GM12878 (cell line): ENCODE measurements around the gene SLC9C2. TPM values are rescaled to one million over a fixed set of nuclear protein-coding genes. Genes with fewer than 3 reads are reported as not detected.
"Not testable (repeated sequence)": the region's sequence is repeated elsewhere in the genome, so short reads cannot be mapped to it uniquely, and the experiment has no call there.

ENCODE experiments used
- ATAC-seq: fragments of 200-7000 bp; cut with Tn5 transposase; 3 replicates; pipeline ENCODE4 v1.9.1; 2020; ENCODE audit warnings: mild to moderate bottlenecking, moderate library complexity
- BruUV-seq: library from RNA; stranded (reverse); fragments of 400-500 nt; replicated peaks from 2 replicates; lab custom pipeline; 2021; lab: Mats Ljungman, UMichigan
- CTCF ChIA-PET: fragments of 300-600 bp; sonication (Branson Sonifier 250); formaldehyde crosslinking; extraction: SDS; loops from one replicate; lab custom pipeline; 2021; ENCODE audit warnings: inconsistent platforms; lab: Yijun Ruan, JAX
- POLR2A ChIA-PET: fragments of 350-600 bp; formaldehyde crosslinking; extraction: SDS; loops from one replicate; lab custom pipeline; 2021; ENCODE audit warnings: inconsistent platforms; lab: Charles Lee
- RAD21 ChIA-PET: fragments of 300-600 bp; sonication (Branson Sonifier 250); formaldehyde crosslinking; loops from one replicate; lab custom pipeline; 2023; ENCODE audit warnings: antibody characterized with exemption; ENCODE audit not compliant: unreplicated experiment; lab: Charles Lee
- SMC1A ChIA-PET: fragments of 300-600 bp; sonication (Branson Sonifier 250); formaldehyde crosslinking; loops from one replicate; lab custom pipeline; 2023; ENCODE audit not compliant: unreplicated experiment, uncharacterized antibody; lab: Charles Lee
- DNase-seq: peaks from one replicate; pipeline ENCODE4 v3.0.0-alpha.2; 2011; ENCODE audit warnings: low read depth, low spot score
- FAIRE-seq: peaks from 3 replicates; lab custom pipeline; 2011; peaks lifted over from hg19 to GRCh38; lab: Jason Lieb, UNC
- H2AFZ ChIP-seq: 2 replicates; pipeline ENCODE4 v1.6.0; 2011; ENCODE audit warnings: low read depth, low read length, control low read depth; ENCODE audit not compliant: control insufficient read depth
- H3K27ac ChIP-seq: 2 replicates; pipeline ENCODE4 v1.5.1; 2011; ENCODE audit warnings: control low read depth; ENCODE audit not compliant: control insufficient read depth, insufficient read depth
- H3K27me3 ChIP-seq, 2 experiments: replicated peaks in 1 of 2; 2 replicates each; pipeline versions ENCODE4 v1.6.0 to v1.6.1; 2011; ENCODE audit warnings: low read length in 1 of 2; ENCODE audit not compliant: control insufficient read depth in 2 of 2, insufficient read depth in 2 of 2
- H3K36me3 ChIP-seq, 2 experiments: 2 replicates each; pipeline ENCODE4 v1.5.1; 2011; ENCODE audit warnings: low read length in 1 of 2; ENCODE audit not compliant: control insufficient read depth in 2 of 2, insufficient read depth in 2 of 2
- H3K4me1 ChIP-seq: 2 replicates; pipeline ENCODE4 v1.6.1; 2011; ENCODE audit warnings: mild to moderate bottlenecking, low read length, moderate library complexity, mixed read lengths; ENCODE audit not compliant: control insufficient read depth, insufficient read depth
- H3K4me2 ChIP-seq: 2 replicates; pipeline ENCODE4 v1.6.0; 2011; ENCODE audit warnings: control low read depth; ENCODE audit not compliant: control insufficient read depth, insufficient read depth
- H3K4me3 ChIP-seq: fragments of 200-600 bp; sonication (generic); 2 replicates; pipeline ENCODE4 v1.5.1; 2016
- H3K79me2 ChIP-seq: 2 replicates; pipeline ENCODE4 v1.6.0; 2011; ENCODE audit warnings: low read length; ENCODE audit not compliant: control insufficient read depth, insufficient read depth
- H3K9ac ChIP-seq: 2 replicates; pipeline ENCODE4 v1.8.0; 2011; ENCODE audit warnings: low read length, control low read depth, mixed read lengths; ENCODE audit not compliant: control insufficient read depth, insufficient read depth
- H3K9me3 ChIP-seq: replicated peaks from 3 replicates; pipeline ENCODE4 v1.5.1; 2011; ENCODE audit warnings: mild to moderate bottlenecking, low read length; ENCODE audit not compliant: control insufficient read depth, insufficient read depth
- H4K20me1 ChIP-seq: 2 replicates; pipeline ENCODE4 v1.6.0; 2011; ENCODE audit not compliant: control insufficient read depth, insufficient read depth
- BMI1 ChIP-seq: fragments of 450-650 bp; IDR thresholded peaks from 2 replicates; pipeline ENCODE4 v1.6.1; 2016; ENCODE audit warnings: mild to moderate bottlenecking, moderate library complexity, borderline replicate concordance
- CHD4 ChIP-seq: fragments of 200-600 bp; sonication (generic); IDR thresholded peaks from 2 replicates; pipeline ENCODE4 v1.6.1; 2016; ENCODE audit warnings: mild to moderate bottlenecking
- CREB1 ChIP-seq: IDR thresholded peaks from 2 replicates; pipeline ENCODE4 v1.6.1; 2012; ENCODE audit warnings: low read depth, mild to moderate bottlenecking, inconsistent platforms
- EGR1 ChIP-seq, 2 experiments: IDR thresholded peaks; 1 replicate in 1 of 2; 2 replicates in 1 of 2; pipeline ENCODE4 v1.6.1; 2011 to 2012; ENCODE audit warnings: low read depth in 2 of 2, low read length in 2 of 2, borderline replicate concordance in 1 of 2, mild to moderate bottlenecking in 1 of 2, moderate library complexity in 1 of 2
- EZH2 ChIP-seq: IDR thresholded peaks from 2 replicates; pipeline ENCODE4 v1.6.1; 2012; ENCODE audit warnings: low read depth, mild to moderate bottlenecking, control low read depth, inconsistent platforms, low read length, borderline replicate concordance; ENCODE audit not compliant: control insufficient read depth
- IKZF1 ChIP-seq: fragments of 450-650 bp; conservative IDR thresholded peaks from 2 replicates; pipeline ENCODE4 v1.6.1; 2017; ENCODE audit warnings: antibody characterized with exemption, mild to moderate bottlenecking
- IKZF2 ChIP-seq, 2 experiments: fragments of 450-650 bp; IDR thresholded peaks; 2 replicates each; pipeline ENCODE4 v1.6.1; 2017; ENCODE audit warnings: mild to moderate bottlenecking in 2 of 2, moderate library complexity in 2 of 2
- PML ChIP-seq: IDR thresholded peaks from 2 replicates; pipeline ENCODE4 v1.6.1; 2012; ENCODE audit warnings: low read length, inconsistent platforms
- TCF7 ChIP-seq: IDR thresholded peaks from 2 replicates; pipeline ENCODE4 v1.6.1; 2014; ENCODE audit warnings: antibody characterized with exemption, borderline replicate concordance
- WGBS: methylation state at CpG from one replicate; pipeline ENCODE4 v1.1.6; 2016; ENCODE audit warnings: low lambda C conversion rate; ENCODE audit not compliant: insufficient replicate concordance, insufficient coverage; ENCODE audit errors: missing lambda C conversion rate; 5-methylcytosine and 5-hydroxymethylcytosine counted together
- in situ Hi-C: fragments of 300-500 bp; cut with MboI; formaldehyde crosslinking; loops from 9 replicates; pipeline ENCODE4 v1.14.3; 2018; ENCODE audit warnings: mixed read lengths
- intact Hi-C: fragments of 100-400 bp; cut with micrococcal nuclease; formaldehyde crosslinking; loops from one replicate; pipeline ENCODE4 v1.14.2; 2022; ENCODE audit not compliant: unreplicated experiment
- polyA plus RNA-seq, 11 experiments: library from polyadenylated mRNA; depleted of rRNA in 4 of 11; unstranded in 6 of 11; stranded (reverse) in 5 of 11; fragments of >200 nt; fragmentation: Nextera tagmentation in 4 of 11; fragmentation: Illumina TruSeq in 1 of 11; extraction: Ambion mirVana in 4 of 11; extraction: Trizol in 1 of 11; gene quantifications; 1 replicate in 1 of 11; 2 replicates in 10 of 11; pipeline versions ENCODE4 v1.2.1 to v1.2.3, GENCODE V29; 2011 to 2016; ENCODE audit warnings: inconsistent platforms in 2 of 11, missing spikeins in 2 of 11, low read depth in 1 of 11
- total RNA-seq, 4 experiments: library from RNA; depleted of rRNA in 3 of 4; stranded (reverse); fragments of >200 nt in 3 of 4; fragmentation: Illumina TruSeq in 1 of 4; extraction: Trizol in 1 of 4; gene quantifications; 2 replicates each; pipeline versions ENCODE4 v1.2.1 to v1.2.3, GENCODE V29; 2013 to 2021
- TF ChIP-seq, protein P1 (sequence below): fragments of 450-650 bp; conservative IDR thresholded peaks from 2 replicates; pipeline ENCODE4 v1.6.1; 2017; ENCODE audit warnings: mild to moderate bottlenecking, moderate library complexity
- TF ChIP-seq, protein P2 (sequence below): fragments of 450-650 bp; IDR thresholded peaks from 2 replicates; pipeline ENCODE4 v1.6.1; 2014; ENCODE audit warnings: mild to moderate bottlenecking
- TF ChIP-seq, protein P3 (sequence below): fragments of 450-650 bp; IDR thresholded peaks from 2 replicates; pipeline ENCODE4 v1.6.1; 2017; ENCODE audit warnings: low read depth, mild to moderate bottlenecking, moderate library complexity

Gene SLC9C2
- total and polyA plus RNA-seq, 10 of the 15 experiments (the other 5 are each of a cell fraction or from before 2014, with no cell fraction given) = not detected

DNA sequence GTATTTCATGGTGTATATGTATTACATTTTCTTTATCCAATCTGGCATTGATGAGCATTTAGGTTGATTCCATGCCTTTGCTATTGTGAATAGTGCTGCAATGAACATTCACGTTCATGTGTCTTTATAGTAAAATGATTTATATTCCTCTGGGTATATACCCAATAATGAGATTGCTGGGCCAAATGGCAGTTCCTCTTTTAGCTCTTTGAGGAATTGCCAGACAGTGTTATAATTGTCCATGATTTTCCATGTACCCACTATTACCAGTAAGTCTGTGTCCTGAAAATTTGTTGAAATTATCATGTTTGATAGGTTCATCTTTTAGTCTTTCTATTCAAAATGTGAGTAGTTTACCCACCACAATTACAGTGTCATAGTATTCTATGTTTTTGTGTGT, 34.4 kb downstream of the SLC9C2 start (continued):
- TF ChIP-seq PML = no peak
- no peak for TF ChIP-seq CHD4
- no peak for TF ChIP-seq EZH2
- TF ChIP-seq IKZF1 = no peak
- TF ChIP-seq, all 136 proteins: peak for 0

DNA sequence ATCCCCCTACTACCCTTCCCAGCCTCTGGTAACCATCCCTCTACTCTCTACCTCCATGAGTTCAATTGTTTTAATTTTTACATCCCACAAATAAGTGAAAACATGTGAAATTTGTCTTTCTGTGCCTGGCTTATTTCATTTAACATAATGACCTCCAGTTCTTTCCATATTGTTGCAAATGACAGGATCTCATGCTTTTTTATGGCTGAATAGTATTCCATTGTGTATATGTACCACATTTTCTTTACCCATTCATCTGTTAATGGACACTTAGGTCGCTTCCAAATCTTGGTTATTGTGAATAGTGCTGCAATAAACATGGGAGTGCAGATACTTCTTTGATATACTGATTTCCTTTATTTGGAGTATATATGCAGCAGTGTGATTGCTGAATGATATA, 39.0 kb downstream of the SLC9C2 start:
- H3K27ac ChIP-seq, H3K79me2 ChIP-seq, POLR2A ChIA-PET, H3K4me1 ChIP-seq, H3K9ac ChIP-seq, FAIRE-seq, RAD21 ChIA-PET, H3K36me3 ChIP-seq, ATAC-seq, BruUV-seq, CTCF ChIA-PET, intact Hi-C loops, H2AFZ ChIP-seq, H4K20me1 ChIP-seq, H3K27me3 ChIP-seq, H3K4me3 ChIP-seq, DNase-seq, H3K9me3 ChIP-seq, in situ Hi-C loops, H3K4me2 ChIP-seq: not testable (repeated sequence)
- SMC1A ChIA-PET = interaction anchor here (0.5 kb wide), 1 partner anchor 646 kb away, joined by 4 read pairs; no protein-coding TSS in a partner anchor
- 0% methylated on average over 1 of the region's 1 CpG for WGBS

DNA sequence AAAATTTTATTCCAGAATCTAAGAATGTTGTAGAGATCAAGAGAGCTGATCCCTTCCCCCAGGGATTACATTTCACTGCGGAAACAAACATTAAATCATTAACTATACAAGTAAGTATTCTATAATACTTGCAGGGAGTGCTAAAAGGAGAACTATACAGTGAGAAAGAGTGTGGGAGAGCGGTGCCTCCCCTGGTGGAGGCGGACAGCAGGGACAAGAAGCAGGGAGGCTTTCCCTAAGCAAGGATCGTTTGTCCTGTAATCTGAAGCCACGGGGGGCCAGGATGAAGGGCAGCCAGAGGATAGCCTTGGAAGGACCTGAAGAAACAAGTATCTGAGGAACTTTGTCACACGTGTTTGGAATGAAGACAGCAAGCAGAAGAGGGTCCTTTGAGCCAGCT, 40.1 kb downstream of the SLC9C2 start:
- Histone ChIP-seq H4K20me1 (no peaks in the 10 kb centered on the region), H3K9ac (no peak overlapping the region), H3K36me3 (no peaks in the 10 kb centered on the region), H3K79me2 (no peaks in the 10 kb centered on the region), H2AFZ (no peak overlapping the region), H3K4me2 (no peak overlapping the region), H3K27ac (no peak overlapping the region), H3K27me3 (no peaks in the 10 kb centered on the region), H3K4me3 (no peak overlapping the region), H3K4me1 (no peaks in the 10 kb centered on the region), H3K9me3 (no peaks in the 10 kb centered on the region)
- WGBS = 53% methylated on average over 6 of the region's 6 CpGs
- FAIRE-seq (no peak), ATAC-seq (no peak), DNase-seq (no peak)
- intact Hi-C loops = no loop called here
- ChIA-PET SMC1A (interaction anchor here (0.9 kb wide), 1 partner anchor 17 kb away, joined by 3 read pairs; no protein-coding TSS in a partner anchor), CTCF (no interaction called here), RAD21 (no interaction called here), POLR2A (no interaction called here)
- BruUV-seq = no TSS peak
- in situ Hi-C loops = no loop called here
- TF ChIP-seq IKZF2 (IDR thresholded peaks at IDR 0.05) (no peak), BMI1 (no peak), EGR1 (IDR thresholded peaks at IDR 0.05; ENCODE audit: borderline replicate concordance in 1 of 2, low read depth in 2 of 2, low read length in 2 of 2) (no peak), TCF7 (no peak), CREB1 (no peak)
- TF ChIP-seq, protein P1, sequence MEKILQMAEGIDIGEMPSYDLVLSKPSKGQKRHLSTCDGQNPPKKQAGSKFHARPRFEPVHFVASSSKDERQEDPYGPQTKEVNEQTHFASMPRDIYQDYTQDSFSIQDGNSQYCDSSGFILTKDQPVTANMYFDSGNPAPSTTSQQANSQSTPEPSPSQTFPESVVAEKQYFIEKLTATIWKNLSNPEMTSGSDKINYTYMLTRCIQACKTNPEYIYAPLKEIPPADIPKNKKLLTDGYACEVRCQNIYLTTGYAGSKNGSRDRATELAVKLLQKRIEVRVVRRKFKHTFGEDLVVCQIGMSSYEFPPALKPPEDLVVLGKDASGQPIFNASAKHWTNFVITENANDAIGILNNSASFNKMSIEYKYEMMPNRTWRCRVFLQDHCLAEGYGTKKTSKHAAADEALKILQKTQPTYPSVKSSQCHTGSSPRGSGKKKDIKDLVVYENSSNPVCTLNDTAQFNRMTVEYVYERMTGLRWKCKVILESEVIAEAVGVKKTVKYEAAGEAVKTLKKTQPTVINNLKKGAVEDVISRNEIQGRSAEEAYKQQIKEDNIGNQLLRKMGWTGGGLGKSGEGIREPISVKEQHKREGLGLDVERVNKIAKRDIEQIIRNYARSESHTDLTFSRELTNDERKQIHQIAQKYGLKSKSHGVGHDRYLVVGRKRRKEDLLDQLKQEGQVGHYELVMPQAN = no peak
- TF ChIP-seq, protein P2, sequence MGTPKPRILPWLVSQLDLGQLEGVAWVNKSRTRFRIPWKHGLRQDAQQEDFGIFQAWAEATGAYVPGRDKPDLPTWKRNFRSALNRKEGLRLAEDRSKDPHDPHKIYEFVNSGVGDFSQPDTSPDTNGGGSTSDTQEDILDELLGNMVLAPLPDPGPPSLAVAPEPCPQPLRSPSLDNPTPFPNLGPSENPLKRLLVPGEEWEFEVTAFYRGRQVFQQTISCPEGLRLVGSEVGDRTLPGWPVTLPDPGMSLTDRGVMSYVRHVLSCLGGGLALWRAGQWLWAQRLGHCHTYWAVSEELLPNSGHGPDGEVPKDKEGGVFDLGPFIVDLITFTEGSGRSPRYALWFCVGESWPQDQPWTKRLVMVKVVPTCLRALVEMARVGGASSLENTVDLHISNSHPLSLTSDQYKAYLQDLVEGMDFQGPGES = no peak
- TF ChIP-seq, protein P3, sequence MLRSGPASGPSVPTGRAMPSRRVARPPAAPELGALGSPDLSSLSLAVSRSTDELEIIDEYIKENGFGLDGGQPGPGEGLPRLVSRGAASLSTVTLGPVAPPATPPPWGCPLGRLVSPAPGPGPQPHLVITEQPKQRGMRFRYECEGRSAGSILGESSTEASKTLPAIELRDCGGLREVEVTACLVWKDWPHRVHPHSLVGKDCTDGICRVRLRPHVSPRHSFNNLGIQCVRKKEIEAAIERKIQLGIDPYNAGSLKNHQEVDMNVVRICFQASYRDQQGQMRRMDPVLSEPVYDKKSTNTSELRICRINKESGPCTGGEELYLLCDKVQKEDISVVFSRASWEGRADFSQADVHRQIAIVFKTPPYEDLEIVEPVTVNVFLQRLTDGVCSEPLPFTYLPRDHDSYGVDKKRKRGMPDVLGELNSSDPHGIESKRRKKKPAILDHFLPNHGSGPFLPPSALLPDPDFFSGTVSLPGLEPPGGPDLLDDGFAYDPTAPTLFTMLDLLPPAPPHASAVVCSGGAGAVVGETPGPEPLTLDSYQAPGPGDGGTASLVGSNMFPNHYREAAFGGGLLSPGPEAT = no peak
